GM18526 (cell line): Measurements from ENCODE around the gene FBXL12.

Source experiments
- POLR2A ChIP-seq: IDR thresholded peaks from 3 replicates; pipeline ENCODE4 v1.6.1; 2011; ENCODE audit not compliant: insufficient read length; ENCODE audit errors: extremely low read depth

FBXL12 gene

DNA sequence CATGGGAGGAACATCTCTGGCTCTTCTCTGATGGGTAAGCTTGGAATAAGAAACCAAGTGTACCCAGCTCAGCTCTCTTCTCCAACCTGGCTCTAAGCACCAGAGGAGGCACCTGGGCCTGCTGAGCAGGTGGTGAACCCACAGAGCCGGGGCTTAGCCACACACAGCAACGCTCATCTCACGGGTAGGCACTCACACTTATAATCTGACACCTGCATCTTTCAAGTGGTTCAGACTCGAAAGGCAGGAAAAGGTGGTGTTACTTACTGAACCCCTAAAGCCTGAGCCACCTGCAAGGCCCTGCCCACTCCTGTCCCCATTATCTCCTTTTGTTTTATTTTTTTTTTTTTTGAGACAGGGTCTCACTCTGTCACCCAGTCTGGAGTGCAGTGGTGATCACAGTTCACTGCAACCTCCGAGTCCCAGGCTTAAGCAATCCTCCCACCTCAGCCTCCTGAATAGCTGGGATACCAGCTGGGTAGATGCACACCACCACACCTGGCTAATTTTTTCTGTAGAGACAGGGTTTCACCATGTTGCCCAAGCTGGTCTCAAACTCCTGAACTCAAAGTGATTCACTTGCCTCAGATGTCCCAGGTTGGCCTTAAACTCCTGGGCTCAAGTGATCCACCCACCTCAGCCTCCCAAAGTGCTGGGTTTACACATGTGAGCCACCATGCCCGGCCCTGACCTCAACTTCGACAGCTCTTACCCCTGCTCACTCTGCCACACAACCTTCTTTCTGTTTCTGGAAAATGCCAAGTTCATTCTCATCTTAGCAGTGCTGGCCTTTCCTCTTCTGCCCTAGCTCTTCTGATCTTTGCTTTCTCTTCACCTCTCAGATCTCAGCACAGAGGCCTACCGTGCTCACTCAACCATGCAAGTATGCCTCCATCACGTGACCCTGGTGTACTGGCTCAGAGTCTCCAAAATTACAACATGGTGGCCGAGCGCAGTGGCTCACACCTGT is 9.7 kb downstream of the FBXL12 start:
- no peak for TF ChIP-seq POLR2A

DNA sequence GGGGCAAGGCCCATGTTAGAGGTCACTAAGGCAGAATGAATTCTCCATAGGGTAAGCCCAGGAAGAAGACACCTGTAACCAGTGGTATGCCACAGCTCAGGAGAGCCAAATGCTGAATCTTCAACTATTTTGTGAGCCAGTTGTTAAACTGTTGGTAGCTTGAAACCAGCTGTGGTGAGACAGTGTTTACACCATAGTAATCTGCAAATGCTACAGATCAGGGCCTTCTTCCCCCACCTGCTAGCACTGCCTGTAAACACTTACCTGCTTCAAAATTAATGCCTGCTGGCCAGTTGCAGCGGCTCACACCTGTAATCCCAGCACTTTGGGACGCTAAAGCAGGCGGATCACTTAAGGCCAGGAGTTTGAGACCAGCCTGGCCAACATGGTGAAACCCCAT is 12.1 kb downstream of the FBXL12 start:
- no peak for TF ChIP-seq POLR2A

DNA sequence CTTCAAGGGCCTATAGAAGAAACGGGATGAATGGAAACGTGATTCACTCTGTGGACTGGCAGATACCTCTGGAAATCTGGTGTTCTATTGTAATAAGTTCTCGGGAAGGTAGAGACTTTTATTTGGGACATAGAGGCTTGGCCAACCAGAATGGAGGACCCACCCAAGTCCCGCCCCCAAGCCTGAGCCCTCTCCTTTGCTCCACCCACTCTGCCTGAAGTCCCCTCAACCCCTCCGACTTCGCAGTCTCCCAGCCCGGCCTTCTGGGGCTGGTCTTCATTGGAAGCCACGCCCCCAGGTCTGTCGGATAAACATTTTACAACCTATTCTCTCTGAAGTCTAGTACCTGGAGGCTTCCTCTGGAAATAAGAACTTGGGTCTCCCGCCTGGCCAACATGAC is 16.9 kb downstream of the FBXL12 start:
- no peak for TF ChIP-seq POLR2A

DNA sequence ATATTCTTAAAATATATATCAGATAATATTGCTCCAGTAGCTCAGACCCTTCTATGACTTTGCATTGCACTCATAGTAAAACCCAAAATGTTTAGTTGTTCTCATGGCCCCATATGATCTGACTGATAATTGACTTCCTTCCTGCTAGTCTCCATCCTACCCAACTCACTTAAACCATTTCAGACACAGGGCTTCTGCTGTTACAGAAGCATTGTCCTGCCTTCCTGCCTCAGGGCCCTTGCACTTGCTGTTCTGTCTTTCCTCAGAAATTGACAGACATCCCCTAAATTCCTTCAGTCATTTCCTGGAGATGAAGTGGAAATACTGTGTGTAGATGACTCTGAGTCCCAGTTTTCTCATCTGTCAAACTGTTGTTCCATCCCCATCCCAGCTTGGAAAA is 19.7 kb downstream of the FBXL12 start:
- TF ChIP-seq POLR2A, result no peak

DNA sequence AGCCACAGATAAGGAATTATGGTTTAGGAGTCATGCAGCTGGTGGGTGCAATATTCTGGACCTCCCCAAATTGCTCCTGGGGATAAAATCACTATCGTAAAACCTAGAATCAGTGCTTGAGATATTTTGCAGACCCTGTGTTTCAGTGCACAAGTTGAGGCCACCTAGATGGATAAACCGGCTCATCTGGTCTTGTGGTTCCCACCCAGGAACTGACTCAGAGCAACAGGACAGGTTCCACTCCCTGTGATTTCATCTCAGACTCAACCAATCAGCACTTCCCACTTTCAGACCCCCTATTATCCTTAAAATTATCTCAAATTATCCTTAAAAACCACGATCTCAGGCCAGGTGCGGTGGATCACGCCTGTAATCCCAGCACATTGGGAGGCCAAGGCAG is 21.0 kb downstream of the FBXL12 start:
- TF ChIP-seq POLR2A, result no peak

DNA sequence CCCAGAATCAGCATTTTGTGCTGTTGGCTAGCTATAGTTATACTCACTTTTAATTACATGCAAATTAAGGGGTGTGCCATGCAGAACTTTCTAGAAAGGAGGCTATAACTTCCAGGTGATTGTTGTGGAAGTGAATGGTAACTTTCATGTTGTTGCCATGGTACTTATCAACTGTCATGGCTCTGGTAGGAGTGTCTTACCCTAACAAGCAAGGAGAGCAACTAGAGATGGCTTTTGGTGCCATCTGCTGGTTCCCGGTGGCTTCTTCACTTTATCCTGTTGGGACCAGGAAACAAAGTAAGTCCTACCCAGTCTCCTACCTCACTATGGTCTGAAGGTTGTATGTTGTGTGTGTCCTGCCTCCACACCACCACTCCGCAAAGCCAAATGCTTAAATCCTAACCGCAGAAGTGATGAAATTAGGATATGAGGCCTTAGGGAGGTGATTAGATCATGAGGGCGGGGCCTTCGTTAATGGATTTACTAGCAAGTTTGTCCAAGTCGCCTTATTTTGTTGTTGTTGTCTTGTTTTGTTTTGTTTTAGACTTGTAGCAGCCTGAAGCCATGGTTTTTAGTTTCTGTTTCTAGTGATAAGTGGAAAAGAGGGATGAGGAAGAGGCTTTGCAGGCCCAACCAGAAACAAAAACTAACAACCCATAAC is 22.6 kb downstream of the FBXL12 start:
- TF ChIP-seq POLR2A, result no peak

DNA sequence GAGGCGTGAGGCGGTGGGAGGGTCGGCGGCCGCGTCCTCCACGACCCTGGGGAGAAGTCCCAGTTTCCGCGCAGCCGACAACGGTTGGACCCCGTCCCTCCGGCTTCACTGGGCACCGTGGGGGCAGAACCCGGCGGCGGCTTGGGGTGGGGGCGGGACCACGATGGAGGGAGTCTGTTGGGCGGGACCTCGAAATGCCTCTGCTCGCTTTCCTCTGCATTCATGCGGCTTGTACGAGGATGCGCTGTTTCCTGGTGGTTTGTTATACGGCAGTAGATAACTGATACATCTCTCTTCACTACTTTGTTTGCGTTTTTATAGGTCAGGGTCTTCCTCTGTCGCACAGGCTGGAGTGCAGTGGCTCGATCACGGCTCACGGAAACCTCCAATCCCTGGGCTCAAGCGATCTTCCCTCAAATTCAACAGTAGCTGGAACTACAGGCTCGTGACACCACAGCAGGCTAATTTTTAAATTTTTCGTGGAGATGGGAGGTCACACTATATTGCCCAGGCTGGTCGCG is 25.7 kb downstream of the FBXL12 start:
- TF ChIP-seq POLR2A, result peak; percentile 4

DNA sequence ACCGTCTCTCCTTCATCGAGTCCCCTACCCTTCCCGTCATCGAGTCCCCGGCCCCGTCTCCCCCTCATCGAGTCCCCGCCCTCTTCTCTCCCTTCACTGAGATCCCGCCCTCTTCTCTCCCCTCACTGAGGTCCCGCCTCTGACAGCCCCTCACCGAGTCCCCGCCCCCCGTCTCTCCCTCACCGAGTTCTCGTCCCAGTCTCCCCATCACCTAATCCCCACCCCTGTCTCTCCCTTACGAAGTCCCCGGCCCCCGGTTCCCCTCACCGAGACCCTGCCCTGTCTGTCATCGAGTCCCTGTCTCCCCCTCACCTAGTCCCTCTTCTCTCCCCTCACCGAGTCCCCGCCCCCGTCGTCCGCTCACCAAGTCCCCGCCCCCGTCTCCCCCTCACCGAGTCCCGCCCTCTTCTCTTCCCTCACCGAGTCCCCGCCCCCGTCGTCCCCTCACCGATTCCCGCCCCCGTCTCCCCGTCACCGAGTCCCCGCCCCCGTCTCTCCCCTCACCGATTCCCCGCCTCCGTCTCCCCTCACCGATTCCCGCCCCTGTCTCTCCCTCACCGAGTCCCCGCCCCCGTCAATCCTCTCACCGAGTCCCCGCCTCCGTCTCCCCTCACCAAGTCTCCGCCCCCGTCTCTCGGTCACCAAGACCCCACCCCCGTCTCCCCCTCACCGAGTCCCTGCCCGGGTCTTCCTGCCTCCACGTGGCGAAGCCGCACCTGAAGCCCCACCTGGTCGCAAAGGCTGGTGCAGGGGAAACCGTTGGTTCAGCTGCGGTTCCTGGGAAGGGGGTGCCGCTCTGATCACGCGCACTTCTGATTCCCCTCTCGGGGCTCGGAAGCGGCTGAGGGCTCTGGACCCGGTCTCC is 26.4 kb downstream of the FBXL12 start:
- peak; percentile 32 for TF ChIP-seq POLR2A

DNA sequence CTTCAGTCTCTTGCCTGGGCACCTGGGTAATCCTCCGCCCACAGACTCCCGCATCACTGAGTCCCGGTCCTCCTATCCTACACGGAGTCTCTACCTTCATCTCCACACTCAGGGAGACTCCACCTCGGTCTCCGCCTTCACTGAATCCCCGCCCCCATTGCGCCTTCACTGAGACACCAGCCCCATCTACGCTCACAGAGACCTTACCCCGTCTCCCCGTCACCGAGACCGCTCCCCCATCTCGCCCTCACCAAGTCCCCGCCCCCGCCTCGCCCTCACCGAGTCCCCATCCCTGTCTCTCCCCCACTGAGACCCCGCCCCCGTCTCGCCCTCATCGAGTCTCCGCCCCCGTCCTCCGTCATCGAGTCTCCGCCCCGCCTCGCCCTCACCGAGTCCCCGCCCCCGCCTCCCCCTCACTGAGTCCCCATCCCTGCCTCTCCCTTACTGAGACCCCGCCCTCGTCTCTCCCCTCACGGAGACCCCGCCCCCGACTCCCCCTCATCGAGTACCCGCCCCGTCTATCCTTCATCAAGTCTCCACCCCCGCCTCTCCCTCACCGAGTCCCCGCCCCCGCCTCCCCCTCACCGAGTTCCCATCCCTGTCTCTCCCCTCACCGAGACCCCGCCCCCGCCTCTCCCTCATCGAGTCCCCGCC is 27.2 kb downstream of the FBXL12 start:
- no peak for TF ChIP-seq POLR2A

DNA sequence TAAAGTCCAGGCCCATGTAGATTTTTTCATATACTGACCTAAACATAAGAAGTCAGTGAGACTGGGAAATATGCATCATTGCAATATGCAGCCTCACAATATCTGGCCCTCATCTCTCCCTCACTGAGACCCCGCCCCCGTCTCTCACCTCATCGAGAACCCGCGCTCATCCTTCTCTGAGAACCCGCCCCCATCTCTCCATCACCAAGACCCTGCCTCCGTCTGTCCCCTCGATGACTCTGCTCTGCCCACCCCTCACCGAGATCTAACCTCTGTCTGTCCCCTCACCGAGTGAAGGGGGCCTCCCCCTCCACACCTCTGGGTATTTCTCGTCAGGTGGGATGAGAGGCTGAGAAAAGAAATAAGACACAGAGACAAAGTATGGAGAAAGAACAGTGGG is 29.8 kb downstream of the FBXL12 start:
- no peak for TF ChIP-seq POLR2A

DNA sequence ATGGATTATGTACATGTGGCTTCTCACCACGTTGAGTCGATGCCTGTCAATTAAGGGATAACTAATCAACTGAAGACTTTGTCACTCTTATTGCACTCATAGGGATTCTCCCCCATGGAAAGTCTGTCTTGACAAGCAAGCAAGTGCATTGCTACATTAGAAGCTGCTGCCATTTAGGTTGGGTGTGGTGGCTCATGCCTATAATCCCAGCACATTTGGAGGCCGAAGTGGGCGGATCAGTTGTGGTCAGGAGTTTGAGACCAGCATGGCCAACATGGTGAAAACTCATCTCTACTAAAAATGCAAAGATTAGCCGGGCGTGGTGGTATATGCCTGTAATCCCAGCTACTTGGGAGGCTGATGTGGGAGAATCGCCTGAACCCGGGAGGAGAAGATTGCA is 32.1 kb downstream of the FBXL12 start:
- TF ChIP-seq POLR2A, result no peak

DNA sequence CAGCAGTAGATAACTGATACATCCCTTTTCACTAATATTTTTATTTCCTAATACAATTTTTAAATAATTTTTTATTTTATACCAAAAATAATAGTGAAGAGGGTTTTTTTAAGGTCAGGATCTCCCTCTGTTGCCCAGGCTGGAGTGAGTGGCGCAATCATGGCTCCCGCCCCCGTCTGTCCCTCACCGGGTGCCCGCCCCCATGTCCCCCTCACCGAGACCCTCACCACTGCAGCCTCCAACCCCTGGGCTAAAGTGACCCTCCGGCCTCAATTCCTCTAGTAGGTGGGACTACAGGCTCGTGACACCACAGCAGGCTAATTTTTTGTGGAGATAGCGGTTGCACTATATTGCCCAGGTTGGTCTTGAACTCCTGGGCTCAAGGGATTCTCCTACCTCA is 32.5 kb downstream of the FBXL12 start:
- TF ChIP-seq POLR2A, result no peak

DNA sequence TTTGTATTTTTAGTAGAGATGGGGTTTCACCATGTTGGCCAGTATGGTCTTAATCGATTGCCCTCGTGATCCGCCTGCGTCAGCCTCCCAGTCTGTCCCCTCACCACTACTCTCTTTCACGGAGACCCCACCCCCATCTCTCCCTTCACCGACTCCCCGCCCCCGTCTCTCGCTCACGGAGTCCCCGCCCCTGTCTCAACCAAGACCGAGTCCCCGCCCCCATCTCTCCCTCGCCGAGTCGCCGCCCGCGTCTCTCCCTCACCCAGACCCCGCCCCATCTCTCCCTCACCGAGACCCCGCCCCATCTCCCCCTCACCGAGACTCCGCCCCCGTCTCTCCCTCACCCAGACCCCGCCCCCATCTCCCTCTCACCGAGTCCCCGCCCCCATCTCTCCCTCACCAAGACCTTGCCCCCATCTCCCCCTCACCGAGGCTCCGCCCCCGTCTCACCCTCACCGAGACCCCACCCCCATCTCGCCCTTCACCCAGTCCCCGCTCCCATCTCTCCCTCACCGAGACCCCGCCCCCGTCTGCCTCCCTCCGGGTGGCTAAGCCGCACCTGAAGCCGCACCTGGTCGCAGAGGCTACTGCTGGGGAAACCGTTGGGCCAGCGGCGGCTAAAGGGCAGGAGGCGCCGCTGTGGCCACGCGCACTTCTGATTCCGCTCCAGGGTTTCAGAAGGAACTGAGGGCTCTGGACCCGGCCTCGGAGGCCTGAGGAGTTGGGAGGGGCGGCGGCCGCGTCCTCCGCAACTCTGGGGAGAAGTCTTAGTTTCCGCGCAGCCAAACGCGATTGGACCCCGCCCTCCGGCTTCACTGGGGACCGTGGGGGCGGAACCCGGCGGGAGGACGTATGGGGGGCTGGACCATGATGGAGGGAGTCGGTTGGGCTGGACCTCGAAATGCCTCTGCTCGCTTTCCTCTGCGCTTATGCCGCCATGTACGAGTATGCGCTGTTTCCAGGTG is 33.2 kb downstream of the FBXL12 start:
- peak; percentile 56 for TF ChIP-seq POLR2A

DNA sequence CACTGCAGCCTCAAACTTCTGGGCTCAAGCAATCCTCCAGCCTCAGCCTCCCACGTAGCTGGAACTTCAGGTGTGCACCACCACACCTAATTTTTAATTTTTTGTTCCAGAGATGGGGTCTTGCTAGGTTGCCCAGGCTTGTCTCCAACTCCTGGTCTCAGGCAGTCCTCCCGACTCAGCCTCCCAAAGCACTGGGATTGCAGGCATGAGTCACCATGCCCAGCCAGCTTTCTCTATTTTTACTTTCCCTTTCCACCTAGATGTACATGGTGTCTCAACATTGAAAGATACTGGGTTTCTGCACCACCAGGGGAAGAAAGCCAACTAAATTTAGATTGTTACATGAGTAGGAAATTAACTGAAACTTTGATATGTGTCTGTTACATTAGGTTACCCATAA is 36.5 kb downstream of the FBXL12 start:
- TF ChIP-seq POLR2A, result no peak
